GM12878 (cell line): ENCODE data around the gene CDH16. TPM values are rescaled to one million over a fixed set of nuclear protein-coding genes. Genes with fewer than 3 reads are reported as not detected.

Source experiments
- ATAC-seq: fragments of 200-7000 bp; cut with Tn5 transposase; 3 replicates; pipeline ENCODE4 v1.9.1; 2020; ENCODE audit warnings: mild to moderate bottlenecking, moderate library complexity
- BruUV-seq: library from RNA; stranded (reverse); fragments of 400-500 nt; replicated peaks from 2 replicates; lab custom pipeline; 2021; lab: Mats Ljungman, UMichigan
- CTCF ChIA-PET: fragments of 300-600 bp; sonication (Branson Sonifier 250); formaldehyde crosslinking; extraction: SDS; loops from one replicate; lab custom pipeline; 2021; ENCODE audit warnings: inconsistent platforms; lab: Yijun Ruan, JAX
- POLR2A ChIA-PET: fragments of 350-600 bp; formaldehyde crosslinking; extraction: SDS; loops from one replicate; lab custom pipeline; 2021; ENCODE audit warnings: inconsistent platforms; lab: Charles Lee
- RAD21 ChIA-PET: fragments of 300-600 bp; sonication (Branson Sonifier 250); formaldehyde crosslinking; loops from one replicate; lab custom pipeline; 2023; ENCODE audit warnings: antibody characterized with exemption; ENCODE audit not compliant: unreplicated experiment; lab: Charles Lee
- SMC1A ChIA-PET: fragments of 300-600 bp; sonication (Branson Sonifier 250); formaldehyde crosslinking; loops from one replicate; lab custom pipeline; 2023; ENCODE audit not compliant: unreplicated experiment, uncharacterized antibody; lab: Charles Lee
- DNase-seq: peaks from one replicate; pipeline ENCODE4 v3.0.0-alpha.2; 2011; ENCODE audit warnings: low read depth, low spot score
- FAIRE-seq: peaks from 3 replicates; lab custom pipeline; 2011; peaks lifted over from hg19 to GRCh38; lab: Jason Lieb, UNC
- H2AFZ ChIP-seq: 2 replicates; pipeline ENCODE4 v1.6.0; 2011; ENCODE audit warnings: low read depth, low read length, control low read depth; ENCODE audit not compliant: control insufficient read depth
- H3K27ac ChIP-seq: 2 replicates; pipeline ENCODE4 v1.5.1; 2011; ENCODE audit warnings: control low read depth; ENCODE audit not compliant: control insufficient read depth, insufficient read depth
- H3K27me3 ChIP-seq, 2 experiments: replicated peaks in 1 of 2; 2 replicates each; pipeline versions ENCODE4 v1.6.0 to v1.6.1; 2011; ENCODE audit warnings: low read length in 1 of 2; ENCODE audit not compliant: control insufficient read depth in 2 of 2, insufficient read depth in 2 of 2
- H3K36me3 ChIP-seq, 2 experiments: 2 replicates each; pipeline ENCODE4 v1.5.1; 2011; ENCODE audit warnings: low read length in 1 of 2; ENCODE audit not compliant: control insufficient read depth in 2 of 2, insufficient read depth in 2 of 2
- H3K4me1 ChIP-seq: 2 replicates; pipeline ENCODE4 v1.6.1; 2011; ENCODE audit warnings: mild to moderate bottlenecking, low read length, moderate library complexity, mixed read lengths; ENCODE audit not compliant: control insufficient read depth, insufficient read depth
- H3K4me2 ChIP-seq: 2 replicates; pipeline ENCODE4 v1.6.0; 2011; ENCODE audit warnings: control low read depth; ENCODE audit not compliant: control insufficient read depth, insufficient read depth
- H3K4me3 ChIP-seq: fragments of 200-600 bp; sonication (generic); 2 replicates; pipeline ENCODE4 v1.5.1; 2016
- H3K79me2 ChIP-seq: 2 replicates; pipeline ENCODE4 v1.6.0; 2011; ENCODE audit warnings: low read length; ENCODE audit not compliant: control insufficient read depth, insufficient read depth
- H3K9ac ChIP-seq: 2 replicates; pipeline ENCODE4 v1.8.0; 2011; ENCODE audit warnings: low read length, control low read depth, mixed read lengths; ENCODE audit not compliant: control insufficient read depth, insufficient read depth
- H3K9me3 ChIP-seq: replicated peaks from 3 replicates; pipeline ENCODE4 v1.5.1; 2011; ENCODE audit warnings: mild to moderate bottlenecking, low read length; ENCODE audit not compliant: control insufficient read depth, insufficient read depth
- H4K20me1 ChIP-seq: 2 replicates; pipeline ENCODE4 v1.6.0; 2011; ENCODE audit not compliant: control insufficient read depth, insufficient read depth
- CTCF ChIP-seq, 3 experiments: IDR thresholded peaks in 2 of 3; conservative IDR thresholded peaks in 1 of 3; 2 replicates each; pipeline ENCODE4 v1.5.1; 2011; ENCODE audit warnings: low read depth in 3 of 3, low read length in 3 of 3, mild to moderate bottlenecking in 3 of 3, control low read depth in 2 of 3, moderate library complexity in 2 of 3, inconsistent platforms in 1 of 3, mixed read lengths in 1 of 3; ENCODE audit not compliant: control insufficient read depth in 2 of 3, insufficient read depth in 1 of 3; ENCODE audit errors: extremely low read depth in 1 of 3
- EED ChIP-seq: sonication (generic); IDR thresholded peaks from 2 replicates; pipeline ENCODE4 v1.6.1; 2016; ENCODE audit warnings: antibody characterized with exemption, low read depth
- EGR1 ChIP-seq, 2 experiments: IDR thresholded peaks; 1 replicate in 1 of 2; 2 replicates in 1 of 2; pipeline ENCODE4 v1.6.1; 2011 to 2012; ENCODE audit warnings: low read depth in 2 of 2, low read length in 2 of 2, borderline replicate concordance in 1 of 2, mild to moderate bottlenecking in 1 of 2, moderate library complexity in 1 of 2
- ELK1 ChIP-seq: IDR thresholded peaks from 2 replicates; pipeline ENCODE4 v1.6.1; 2012; ENCODE audit warnings: low read depth, low read length, improper control_type of control experiment
- EZH2 ChIP-seq: IDR thresholded peaks from 2 replicates; pipeline ENCODE4 v1.6.1; 2012; ENCODE audit warnings: low read depth, mild to moderate bottlenecking, control low read depth, inconsistent platforms, low read length, borderline replicate concordance; ENCODE audit not compliant: control insufficient read depth
- GATAD2B ChIP-seq: fragments of 450-650 bp; conservative IDR thresholded peaks from 2 replicates; pipeline ENCODE4 v1.6.1; 2017; ENCODE audit warnings: low read depth, mild to moderate bottlenecking, moderate library complexity
- HSF1 ChIP-seq: fragments of 150-350 bp; IDR thresholded peaks from 2 replicates; pipeline ENCODE4 v1.6.1; 2014; ENCODE audit warnings: mild to moderate bottlenecking, low read depth, low read length
- KDM1A ChIP-seq: fragments of 200-600 bp; sonication (generic); IDR thresholded peaks from 2 replicates; pipeline ENCODE4 v1.6.1; 2016; ENCODE audit warnings: borderline replicate concordance
- LARP7 ChIP-seq: fragments of 450-650 bp; IDR thresholded peaks from 2 replicates; pipeline ENCODE4 v1.6.1; 2017; ENCODE audit warnings: mild to moderate bottlenecking
- MEF2B ChIP-seq: fragments of 450-650 bp; IDR thresholded peaks from 2 replicates; pipeline ENCODE4 v1.6.1; 2018; ENCODE audit warnings: mild to moderate bottlenecking, moderate library complexity; ENCODE audit not compliant: partially characterized antibody, poor library complexity, severe bottlenecking
- MXI1 ChIP-seq: fragments of 150-350 bp; IDR thresholded peaks from 2 replicates; pipeline ENCODE4 v1.6.1; 2011; ENCODE audit warnings: low read depth, mild to moderate bottlenecking, inconsistent platforms, low read length, improper control_type of control experiment
- MYB ChIP-seq: fragments of 150-350 bp; IDR thresholded peaks from 2 replicates; pipeline ENCODE4 v1.6.1; 2014; ENCODE audit warnings: mild to moderate bottlenecking, low read depth, low read length, borderline replicate concordance
- NR2C1 ChIP-seq: fragments of 450-650 bp; IDR thresholded peaks from 2 replicates; pipeline ENCODE4 v1.6.1; 2017; ENCODE audit warnings: antibody characterized with exemption, mild to moderate bottlenecking, moderate library complexity
- PAX5 ChIP-seq: IDR thresholded peaks from 2 replicates; pipeline ENCODE4 v1.6.1; 2011; ENCODE audit warnings: low read depth, low read length, borderline replicate concordance
- POLR2A ChIP-seq: IDR thresholded peaks from 2 replicates; pipeline ENCODE4 v1.6.1; 2011; ENCODE audit warnings: low read depth, mild to moderate bottlenecking, low read length
- TAF1 ChIP-seq: IDR thresholded peaks from 2 replicates; pipeline ENCODE4 v1.6.1; 2011; ENCODE audit warnings: mild to moderate bottlenecking, low read depth, low read length, borderline replicate concordance
- ZBED1 ChIP-seq: IDR thresholded peaks from 2 replicates; pipeline ENCODE4 v1.6.1; 2016; ENCODE audit warnings: borderline replicate concordance
- ZZZ3 ChIP-seq: IDR thresholded peaks from 2 replicates; pipeline ENCODE4 v1.6.1; 2011; ENCODE audit warnings: low read depth; ENCODE audit not compliant: control insufficient read depth, insufficient read length
- WGBS: methylation state at CpG from one replicate; pipeline ENCODE4 v1.1.6; 2016; ENCODE audit warnings: low lambda C conversion rate; ENCODE audit not compliant: insufficient replicate concordance, insufficient coverage; ENCODE audit errors: missing lambda C conversion rate; 5-methylcytosine and 5-hydroxymethylcytosine counted together
- in situ Hi-C: fragments of 300-500 bp; cut with MboI; formaldehyde crosslinking; loops from 9 replicates; pipeline ENCODE4 v1.14.3; 2018; ENCODE audit warnings: mixed read lengths
- intact Hi-C: fragments of 100-400 bp; cut with micrococcal nuclease; formaldehyde crosslinking; loops from one replicate; pipeline ENCODE4 v1.14.2; 2022; ENCODE audit not compliant: unreplicated experiment
- polyA plus RNA-seq, 11 experiments: library from polyadenylated mRNA; depleted of rRNA in 4 of 11; unstranded in 6 of 11; stranded (reverse) in 5 of 11; fragments of >200 nt; fragmentation: Nextera tagmentation in 4 of 11; fragmentation: Illumina TruSeq in 1 of 11; extraction: Ambion mirVana in 4 of 11; extraction: Trizol in 1 of 11; gene quantifications; 1 replicate in 1 of 11; 2 replicates in 10 of 11; pipeline versions ENCODE4 v1.2.1 to v1.2.3, GENCODE V29; 2011 to 2016; ENCODE audit warnings: inconsistent platforms in 2 of 11, missing spikeins in 2 of 11, low read depth in 1 of 11
- total RNA-seq, 4 experiments: library from RNA; depleted of rRNA in 3 of 4; stranded (reverse); fragments of >200 nt in 3 of 4; fragmentation: Illumina TruSeq in 1 of 4; extraction: Trizol in 1 of 4; gene quantifications; 2 replicates each; pipeline versions ENCODE4 v1.2.1 to v1.2.3, GENCODE V29; 2013 to 2021
- TF ChIP-seq, protein P1 (sequence below): fragments of 450-650 bp; IDR thresholded peaks from 2 replicates; pipeline ENCODE4 v1.6.1; 2017; ENCODE audit warnings: mild to moderate bottlenecking

The CDH16 gene
- total and polyA plus RNA-seq, 10 of the 15 experiments (the other 5 are each of a cell fraction or from before 2014, with no cell fraction given), result 0.05 TPM; not detected in 9

DNA sequence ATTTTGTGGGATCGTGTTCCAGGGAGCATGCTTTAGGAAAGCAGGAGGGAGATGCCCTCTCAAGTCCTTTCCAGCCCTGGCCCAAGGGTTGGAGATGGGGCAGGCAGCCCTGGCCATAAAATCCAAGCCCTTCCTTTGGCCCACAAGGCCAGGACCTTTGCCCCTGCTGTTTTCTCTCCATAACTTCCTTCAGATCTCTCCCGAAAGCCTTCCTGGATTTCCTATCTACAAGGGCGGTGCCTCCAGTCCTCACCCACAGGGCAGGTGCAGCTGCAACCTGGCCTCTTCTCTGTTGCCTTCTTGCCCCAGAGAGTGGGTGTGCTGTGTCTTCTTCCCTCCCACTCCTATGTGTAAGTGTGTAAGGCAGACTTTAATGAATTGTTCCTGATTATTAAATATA lies 46.8 kb downstream of the CDH16 start:
- in situ Hi-C loops (no loop called here), intact Hi-C loops (loop anchor here (2.0 kb wide), 1 partner anchor 143 kb away; no protein-coding TSS in a partner anchor)
- Histone ChIP-seq H3K36me3 (no peaks in the 10 kb centered on the region), H3K9me3 (no peaks in the 10 kb centered on the region), H3K4me3 (no peak overlapping the region), H3K4me2 (no peak overlapping the region), H3K27me3 (no peaks in the 10 kb centered on the region), H3K27ac (no peak overlapping the region), H4K20me1 (no peaks in the 10 kb centered on the region), H3K79me2 (no peaks in the 10 kb centered on the region), H2AFZ (no peak overlapping the region), H3K4me1 (peaks cover 16% of the 10 kb centered on the region), H3K9ac (no peak overlapping the region)
- 61% methylated on average over 3 of the region's 3 CpGs for WGBS
- BruUV-seq, result no TSS peak
- DNase-seq (no peak), FAIRE-seq (no peak), ATAC-seq (no peak)
- ChIA-PET CTCF (interaction anchor here (0.7 to 7.5 kb wide), 20 partner anchors 9 to 324 kb away, joined by 3 to 106 read pairs (median 6); partner anchors contain the start of gene NAE1), SMC1A (interaction anchor here (1.3 to 1.6 kb wide), 3 partner anchors 10 to 43 kb away, joined by 4 to 5 read pairs (median 4); partner anchors contain the start of gene NAE1), POLR2A (no interaction called here), RAD21 (interaction anchor here (1.3 to 2.2 kb wide), 3 partner anchors 10 to 465 kb away, joined by 3 to 12 read pairs (median 7); partner anchors contain the start of gene NAE1)
- TF ChIP-seq GATAD2B (no peak), LARP7 (no peak), NR2C1 (no peak), EED (no peak), KDM1A (no peak), ELK1 (no peak), POLR2A (no peak), PAX5 (no peak), MXI1 (no peak), EZH2 (no peak), ZBED1 (no peak), HSF1 (no peak), EGR1 (IDR thresholded peaks at IDR 0.05; ENCODE audit: borderline replicate concordance in 1 of 2, low read depth in 2 of 2, low read length in 2 of 2) (no peak), CTCF (IDR thresholded peaks at IDR 0.05 in 2 of 3, conservative IDR thresholded peaks at IDR 0.05 in 1 of 3; ENCODE audit: control insufficient read depth in 2 of 3, extremely low read depth in 1 of 3, insufficient read depth in 1 of 3, low read depth in 3 of 3, low read length in 3 of 3) (no peak), MYB (no peak), MEF2B (no peak), ZZZ3 (no peak), TAF1 (no peak)
- TF ChIP-seq, protein P1, sequence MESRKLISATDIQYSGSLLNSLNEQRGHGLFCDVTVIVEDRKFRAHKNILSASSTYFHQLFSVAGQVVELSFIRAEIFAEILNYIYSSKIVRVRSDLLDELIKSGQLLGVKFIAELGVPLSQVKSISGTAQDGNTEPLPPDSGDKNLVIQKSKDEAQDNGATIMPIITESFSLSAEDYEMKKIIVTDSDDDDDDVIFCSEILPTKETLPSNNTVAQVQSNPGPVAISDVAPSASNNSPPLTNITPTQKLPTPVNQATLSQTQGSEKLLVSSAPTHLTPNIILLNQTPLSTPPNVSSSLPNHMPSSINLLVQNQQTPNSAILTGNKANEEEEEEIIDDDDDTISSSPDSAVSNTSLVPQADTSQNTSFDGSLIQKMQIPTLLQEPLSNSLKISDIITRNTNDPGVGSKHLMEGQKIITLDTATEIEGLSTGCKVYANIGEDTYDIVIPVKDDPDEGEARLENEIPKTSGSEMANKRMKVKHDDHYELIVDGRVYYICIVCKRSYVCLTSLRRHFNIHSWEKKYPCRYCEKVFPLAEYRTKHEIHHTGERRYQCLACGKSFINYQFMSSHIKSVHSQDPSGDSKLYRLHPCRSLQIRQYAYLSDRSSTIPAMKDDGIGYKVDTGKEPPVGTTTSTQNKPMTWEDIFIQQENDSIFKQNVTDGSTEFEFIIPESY, result no peak
